Kidney glomerular epithelial cell (primary cell): ENCODE measurements around the gene PRKG1.

ENCODE experiments used
- DNase-seq: peaks from one replicate; lab custom pipeline; 2025; lab: John Stamatoyannopoulos, UW

The PRKG1 gene

DNA sequence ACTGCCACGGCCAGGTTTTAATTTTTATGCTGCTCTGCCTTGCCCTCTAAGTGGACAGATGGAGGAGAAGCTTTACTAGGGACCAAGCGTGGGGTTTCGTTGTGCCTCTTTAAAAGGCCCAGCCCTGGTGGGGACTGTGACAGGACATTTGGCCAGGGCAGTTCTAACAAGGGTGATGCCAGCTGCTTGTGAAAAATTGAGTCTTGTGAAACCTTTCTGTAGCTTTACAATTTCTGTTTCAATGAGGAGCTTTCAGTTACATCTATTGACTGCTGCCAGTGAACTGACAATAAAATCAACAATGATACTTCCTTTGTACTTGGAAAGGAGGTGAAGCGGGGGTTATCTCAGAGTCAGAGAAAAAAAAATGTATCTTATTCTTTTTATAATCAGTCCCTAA is 858.2 kb downstream of the PRKG1 start:
- no peak for DNase-seq

- DNase-seq = no peak
Observed at GRCh38 chr10:51934373-51934772, 860.1 kb downstream of the PRKG1 start.

DNA sequence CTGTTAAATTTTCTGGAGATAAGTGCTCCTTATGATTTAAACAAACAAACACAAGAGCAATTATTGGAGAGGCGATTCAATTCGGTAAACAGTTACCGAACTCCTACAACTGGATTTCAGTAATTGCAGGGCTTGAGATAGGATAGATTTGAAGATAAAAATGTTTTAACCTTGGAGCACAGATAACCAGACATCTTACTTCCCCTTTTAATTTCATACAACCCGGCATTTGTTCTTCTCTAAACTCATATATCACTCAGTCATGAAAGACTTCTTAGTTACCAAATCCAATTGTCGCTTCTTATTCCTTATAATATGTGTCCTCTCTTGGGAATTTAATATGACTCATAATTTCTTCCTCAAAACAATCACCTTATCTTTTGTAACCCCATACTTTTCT is 861.1 kb downstream of the PRKG1 start:
- no peak for DNase-seq

- DNase-seq = no peak
Observed at GRCh38 chr10:51937308-51938140, 863.2 kb downstream of the PRKG1 start.

DNA sequence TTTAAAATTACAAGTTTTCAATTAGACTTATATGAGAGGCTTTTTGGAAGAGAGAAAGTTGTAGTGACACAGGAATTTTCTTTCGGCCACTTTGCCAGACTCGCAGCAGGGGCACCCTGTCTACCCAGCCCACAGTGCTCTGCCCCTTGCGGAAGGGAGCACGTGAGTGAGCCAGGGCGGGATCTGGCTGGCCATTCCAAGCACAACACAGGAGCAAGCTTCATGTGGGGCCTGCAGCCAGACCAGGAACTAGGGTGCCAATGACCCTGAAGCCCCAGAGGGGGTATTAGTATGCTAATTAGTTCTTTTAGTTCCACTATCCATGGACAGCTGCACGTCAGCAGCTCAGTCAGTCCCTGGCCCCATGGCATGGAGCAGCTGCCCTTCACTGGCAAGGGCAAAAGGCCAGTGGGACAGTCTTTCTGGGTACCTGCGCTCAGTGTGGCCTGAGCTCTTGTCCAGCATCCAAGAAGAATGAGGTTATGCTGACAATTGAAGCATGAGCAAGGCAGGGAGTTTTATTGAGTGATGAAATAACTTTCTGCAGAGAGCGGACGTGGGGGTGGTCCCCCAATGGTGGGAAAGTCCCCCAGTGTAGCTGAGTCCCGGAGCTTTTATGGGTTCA is 876.2 kb downstream of the PRKG1 start:
- no peak for DNase-seq

DNA sequence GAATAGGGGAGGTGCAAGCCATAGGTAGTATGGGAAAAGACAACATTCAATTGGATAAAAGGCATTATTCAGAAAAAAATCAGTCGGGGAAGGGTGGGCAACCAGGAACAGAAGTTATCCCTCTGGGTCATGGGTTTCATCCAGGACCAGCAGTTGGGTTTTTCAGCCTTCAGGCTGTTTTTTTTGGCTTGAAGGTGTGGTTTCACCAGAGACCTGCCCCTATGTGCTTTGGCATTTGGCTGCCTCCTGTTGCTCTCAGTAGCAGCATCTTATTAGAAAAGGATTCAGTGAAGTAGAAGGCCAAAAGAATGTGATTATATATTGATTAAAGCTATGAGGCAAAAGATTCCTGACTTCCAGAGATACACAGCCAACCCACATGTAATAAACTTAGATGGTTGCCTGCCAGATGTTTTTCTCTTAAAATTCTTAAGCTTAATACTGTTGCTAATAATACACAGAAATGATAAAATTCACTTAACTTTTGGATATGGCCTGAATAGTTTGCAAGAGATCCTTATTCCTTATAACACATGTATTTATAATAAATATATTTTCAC is 876.8 kb downstream of the PRKG1 start:
- DNase-seq = no peak

- no peak for DNase-seq
Observed at GRCh38 chr10:51951601-51952000, 877.3 kb downstream of the PRKG1 start.

- DNase-seq = no peak
Observed at GRCh38 chr10:51952056-51952455, 877.8 kb downstream of the PRKG1 start.

GRCh38 chr10:51955696-51956095 is 881.4 kb downstream of the PRKG1 start:
- no peak for DNase-seq

DNA sequence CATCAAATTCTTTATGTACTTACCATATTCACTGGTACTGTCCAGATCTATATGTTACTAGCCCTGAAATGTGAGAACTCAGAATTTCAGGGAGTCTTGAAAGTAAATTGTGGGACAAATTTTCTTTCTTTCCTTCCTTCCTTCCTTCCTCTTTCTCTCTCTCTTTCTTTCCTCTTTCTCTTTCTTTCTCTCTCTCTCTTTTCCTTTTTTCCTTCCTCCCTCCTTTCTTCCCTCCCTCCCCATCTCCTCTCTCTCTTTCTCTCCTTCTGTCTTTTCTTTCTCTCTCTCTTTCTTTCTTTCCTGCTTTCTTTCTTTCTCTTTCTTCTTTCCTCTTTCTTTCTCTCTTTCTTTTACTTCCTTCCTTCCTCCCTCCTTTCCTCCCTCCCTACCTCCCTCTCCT is 882.5 kb downstream of the PRKG1 start:
- no peak for DNase-seq

GRCh38 chr10:51960494-51960895 is 886.2 kb downstream of the PRKG1 start:
- peak; percentile 3 for DNase-seq

DNA sequence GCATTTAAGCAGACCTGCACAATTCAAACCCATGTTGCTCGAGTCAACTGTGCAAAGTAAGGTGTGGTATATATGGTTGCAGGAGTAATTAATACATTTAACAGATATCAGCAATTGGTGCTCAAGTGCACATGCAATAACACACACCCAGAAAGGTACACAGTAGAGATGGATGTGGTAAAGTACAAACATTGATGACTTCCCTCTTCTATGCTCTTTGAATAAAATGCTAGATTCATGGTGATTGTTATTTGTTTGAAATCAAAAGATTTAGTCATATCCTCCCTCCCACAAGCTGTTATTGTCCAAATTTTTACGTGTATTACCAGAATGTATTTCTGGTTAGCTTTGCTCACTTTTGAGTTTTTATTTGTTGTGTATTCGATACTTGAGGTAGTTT is 887.1 kb downstream of the PRKG1 start:
- no peak for DNase-seq

DNA sequence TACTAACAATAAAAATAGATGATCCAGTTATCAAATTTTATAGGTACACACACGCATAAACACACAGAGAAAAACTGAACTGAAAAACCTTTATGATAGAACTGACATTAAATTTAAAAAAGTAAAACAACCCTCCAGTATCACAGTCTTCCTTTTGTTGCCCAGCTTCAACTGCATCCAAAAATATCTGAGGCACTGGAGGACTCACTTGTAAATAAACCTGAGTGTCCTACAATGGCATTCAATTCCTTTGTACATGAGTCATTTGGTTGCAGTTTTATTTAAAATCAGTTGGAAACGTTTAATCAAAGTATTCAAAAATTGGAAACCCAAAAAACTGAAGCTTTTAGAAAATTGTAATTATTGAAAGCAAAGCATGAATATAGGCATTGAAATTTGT is 890.3 kb downstream of the PRKG1 start:
- DNase-seq = no peak

DNA sequence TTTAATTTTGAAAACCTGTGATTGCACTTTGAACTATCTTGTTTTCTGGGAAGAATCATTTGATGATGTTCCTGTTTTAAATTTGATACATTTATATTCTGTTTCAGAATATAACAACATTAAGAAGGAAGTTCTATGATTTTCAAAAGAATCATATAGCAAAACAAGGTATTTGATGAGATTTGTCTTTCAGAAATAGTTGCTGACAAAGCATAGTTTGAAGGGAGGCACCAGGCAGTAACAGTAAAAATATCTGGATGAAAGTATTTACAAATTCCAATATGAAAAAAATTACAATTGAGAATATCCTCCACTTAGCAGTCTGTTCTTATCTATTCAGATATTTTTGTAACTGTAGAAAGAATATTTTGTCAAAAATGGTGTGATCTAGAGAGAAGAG is 891.2 kb downstream of the PRKG1 start:
- no peak for DNase-seq

- no peak for DNase-seq
Observed at GRCh38 chr10:51972733-51973346, 898.6 kb downstream of the PRKG1 start.

DNA sequence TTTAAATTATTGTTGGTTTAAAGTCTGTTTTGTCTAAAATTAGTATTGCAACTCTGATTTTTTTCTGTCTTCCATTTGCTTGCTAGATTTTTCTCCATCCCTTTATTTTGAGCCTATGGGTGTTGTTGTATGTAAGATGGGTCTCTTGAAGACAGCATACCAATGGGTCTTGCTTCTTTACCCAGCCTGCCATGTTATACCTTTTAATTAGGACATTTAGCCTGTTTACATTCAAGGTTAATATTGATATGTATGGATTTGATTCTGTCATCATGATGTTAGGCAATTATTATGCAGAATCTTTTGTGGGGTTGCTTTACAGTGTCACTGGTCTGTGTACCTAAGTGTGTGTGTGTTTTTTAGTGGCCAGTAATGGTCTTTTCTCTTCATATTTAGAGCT is 906.5 kb downstream of the PRKG1 start:
- no peak for DNase-seq

DNA sequence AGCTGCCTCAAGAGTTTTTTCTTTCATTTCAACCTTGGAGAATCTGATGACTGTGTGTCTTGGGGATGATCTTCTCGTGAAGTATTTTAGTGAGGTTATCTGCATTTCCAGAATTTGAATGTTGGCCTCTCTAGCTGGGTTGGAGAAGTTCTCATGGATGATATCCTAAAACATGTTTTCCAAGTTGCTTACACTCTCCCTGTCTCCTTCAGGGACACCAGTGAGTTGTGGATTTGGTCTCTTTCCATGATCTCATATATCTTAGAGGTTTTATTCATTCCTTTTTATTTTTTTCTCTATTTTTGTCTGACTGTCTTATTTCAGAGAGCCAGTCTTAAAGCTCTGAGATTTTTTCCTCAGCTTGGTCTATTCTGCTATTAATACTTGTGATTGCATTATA is 907.4 kb downstream of the PRKG1 start:
- no peak for DNase-seq

DNA sequence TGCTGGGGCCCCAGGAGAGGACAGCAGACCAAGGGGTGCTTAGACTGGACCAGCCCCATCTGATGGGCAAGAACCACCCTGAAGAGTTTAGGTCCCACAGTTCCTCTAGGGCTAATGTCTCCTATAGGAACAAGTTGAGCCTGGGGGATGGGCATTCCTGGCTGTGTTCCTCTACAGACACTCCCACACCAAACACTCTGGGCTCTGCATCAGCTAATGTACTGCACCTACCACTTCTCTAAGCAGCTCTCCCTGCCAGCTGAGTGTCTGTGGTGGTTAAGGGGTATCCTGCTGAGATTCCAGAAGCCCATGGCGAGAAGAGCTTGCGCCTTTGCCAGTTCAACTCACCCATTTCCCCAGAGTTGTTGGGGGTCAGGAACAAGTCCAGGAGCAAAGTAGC is 909.2 kb downstream of the PRKG1 start:
- DNase-seq = no peak

DNA sequence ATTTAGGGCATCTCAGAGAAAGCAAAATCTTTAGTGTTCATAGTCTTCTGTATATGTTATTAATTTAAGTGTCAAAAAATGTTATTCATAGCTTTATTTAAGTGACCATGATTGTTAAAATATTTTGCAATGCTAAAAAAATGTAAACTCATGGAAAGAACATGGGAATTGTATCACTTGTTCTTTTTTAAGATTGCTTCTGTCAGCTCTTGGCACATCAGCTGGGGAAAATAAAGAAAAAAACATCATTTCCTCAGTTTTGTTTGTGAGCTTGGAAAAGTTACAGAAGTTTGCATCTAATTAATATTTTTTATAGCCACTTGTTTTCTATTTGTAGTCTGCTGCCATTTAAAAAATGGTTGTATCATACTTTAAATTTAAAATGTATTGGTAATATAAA is 911.0 kb downstream of the PRKG1 start:
- no peak for DNase-seq

GRCh38 chr10:51986516-51986915 is 912.2 kb downstream of the PRKG1 start:
- DNase-seq = no peak

GRCh38 chr10:51993475-51993874 is 919.2 kb downstream of the PRKG1 start:
- no peak for DNase-seq

- DNase-seq = no peak
Observed at GRCh38 chr10:51999096-51999495, 924.8 kb downstream of the PRKG1 start.

- peak; percentile 28 for DNase-seq
Observed at GRCh38 chr10:52004342-52004949, 930.2 kb downstream of the PRKG1 start.
